CD4-positive, alpha-beta memory T cell (primary cell): ENCODE results near the gene CHORDC1. TPM values are rescaled to one million over a fixed set of nuclear protein-coding genes. Genes with fewer than 3 reads are reported as not detected.
A peak's percentile ranks its signal among the peaks of the same experiment; 100 is the strongest.
"Not testable (repeated sequence)": the region's sequence is repeated elsewhere in the genome, so short reads cannot be mapped to it uniquely, and the experiment has no call there.

Experiments used
- CTCF ChIA-PET: fragments of 350-600 bp; sonication (Branson Sonifier 250); formaldehyde crosslinking; loops from one replicate; lab custom pipeline; 2021; ENCODE audit warnings: inconsistent platforms; ENCODE audit not compliant: partially characterized antibody; lab: Charles Lee
- POLR2A ChIA-PET: fragments of 350-600 bp; sonication (Branson Sonifier 250); formaldehyde crosslinking; loops from one replicate; lab custom pipeline; 2021; ENCODE audit not compliant: partially characterized antibody; lab: Charles Lee
- DNase-seq, 5 donors: peaks; one replicate each; pipeline versions ENCODE4 v3.0.0 to v3.0.0-alpha.2; 2020 to 2022; ENCODE audit warnings: mixed read lengths in 1 of 5
- H3K27ac ChIP-seq: one replicate; pipeline ENCODE4 v1.7.0; 2013; ENCODE audit warnings: low read depth, low read length
- H3K27me3 ChIP-seq: 2 replicates; pipeline ENCODE4 v1.7.0; 2013; ENCODE audit warnings: mild to moderate bottlenecking, low read length, moderate library complexity; ENCODE audit not compliant: insufficient read depth
- H3K36me3 ChIP-seq: 2 replicates; pipeline ENCODE4 v1.7.0; 2013; ENCODE audit warnings: mild to moderate bottlenecking, low read length, moderate library complexity; ENCODE audit not compliant: insufficient read depth
- H3K4me1 ChIP-seq: 2 replicates; pipeline ENCODE4 v1.7.0; 2013; ENCODE audit warnings: mild to moderate bottlenecking, low read length, moderate library complexity; ENCODE audit not compliant: insufficient read depth
- H3K4me3 ChIP-seq, 2 donors: one replicate each; pipeline ENCODE4 v1.7.0; 2013; ENCODE audit warnings: low read length in 2 of 2, mild to moderate bottlenecking in 1 of 2
- H3K9me3 ChIP-seq, 2 donors: one replicate each; pipeline ENCODE4 v1.7.0; 2013; ENCODE audit warnings: low read length in 2 of 2, control low read depth in 1 of 2; ENCODE audit not compliant: control insufficient read depth in 1 of 2
- H3K27ac Mint-ChIP-seq, 7 donors: one replicate each; pipeline ENCODE4 v1.8.0; 2020 to 2021; ENCODE audit warnings: mixed read lengths in 7 of 7, mild to moderate bottlenecking in 6 of 7, inconsistent platforms in 3 of 7, moderate library complexity in 3 of 7
- H3K27me3 Mint-ChIP-seq, 2 donors: one replicate each; pipeline ENCODE4 v1.8.0; 2020 to 2021; ENCODE audit warnings: mixed read lengths in 2 of 2
- H3K36me3 Mint-ChIP-seq, 2 donors: one replicate each; pipeline ENCODE4 v1.8.0; 2020 to 2021; ENCODE audit warnings: mixed read lengths in 2 of 2, inconsistent platforms in 1 of 2, mild to moderate bottlenecking in 1 of 2
- H3K4me1 Mint-ChIP-seq, 4 donors: one replicate each; pipeline ENCODE4 v1.8.0; 2020 to 2021; ENCODE audit warnings: mixed read lengths in 4 of 4, mild to moderate bottlenecking in 1 of 4
- H3K4me3 Mint-ChIP-seq, 8 donors: one replicate each; pipeline ENCODE4 v1.8.0; 2020 to 2021; ENCODE audit warnings: mixed read lengths in 8 of 8, mild to moderate bottlenecking in 7 of 8, moderate library complexity in 6 of 8, inconsistent platforms in 3 of 8
- H3K9me3 Mint-ChIP-seq, 8 donors: one replicate each; pipeline ENCODE4 v1.8.0; 2020 to 2021; ENCODE audit warnings: mixed read lengths in 8 of 8, mild to moderate bottlenecking in 5 of 8, inconsistent platforms in 3 of 8, moderate library complexity in 1 of 8
- intact Hi-C: fragments of 100-400 bp; cut with micrococcal nuclease; formaldehyde crosslinking; loops from one replicate; pipeline ENCODE4 v1.15.1; 2023
- polyA plus RNA-seq, 2 donors: library from polyadenylated mRNA; unstranded; fragments of 300-500 nt; fragmentation: Illumina TruSeq; gene quantifications; one replicate each; pipeline ENCODE4 v1.2.3, GENCODE V29; 2021
- total RNA-seq, 2 experiments: library from RNA; stranded (reverse); gene quantifications; one replicate each; pipeline ENCODE4 v1.2.3, GENCODE V29; 2021

The CHORDC1 gene
- total and polyA plus RNA-seq, 4 experiments from 2014 or later, result 22.2 to 78.4 (median 58.9) TPM

- Mint-ChIP-seq H3K4me1 (peaks cover 51 to 73% (median 61%) of the 10 kb centered on the region in 4 donors), H3K36me3 (peaks cover 12 to 51% of the 10 kb centered on the region in 2 donors)
Measured at GRCh38 chr11:90218606-90219005, 4.2 kb downstream of the CHORDC1 start.

GRCh38 chr11:90216611-90217010 lies 6.2 kb downstream of the CHORDC1 start:
- Mint-ChIP-seq H3K4me3 (peak overlapping the region in 4 of 8 donors; percentile 29 to 61 (median 54)), H3K4me1 (peaks cover 46 to 68% (median 54%) of the 10 kb centered on the region in 4 donors), H3K36me3 (peaks cover 19 to 48% of the 10 kb centered on the region in 2 donors), H3K27me3 (no peaks in the 10 kb centered on the region), H3K9me3 (no peaks in the 10 kb centered on the region), H3K27ac (peak overlapping the region in 5 of 7 donors; percentile 10 to 78 (median 34))
- no peak overlapping the region for H3K4me3 ChIP-seq
- intact Hi-C loops, result no loop called here
- POLR2A ChIA-PET, result no interaction called here
- H3K27me3 ChIP-seq, result no peaks in the 10 kb centered on the region
- no peaks in the 10 kb centered on the region for H3K36me3 ChIP-seq
- H3K9me3 ChIP-seq, result no peaks in the 10 kb centered on the region
- CTCF ChIA-PET, result interaction anchor here (0.8 kb wide), 1 partner anchor 12 kb away, joined by 4 read pairs; no protein-coding TSS in a partner anchor
- no peak overlapping the region for H3K27ac ChIP-seq
- H3K4me1 ChIP-seq, result peaks cover 57% of the 10 kb centered on the region
- no peak for DNase-seq

More at GRCh38 chr11:90218606-90219005, 4.2 kb downstream of the CHORDC1 start:
- H3K4me3 ChIP-seq, result no peak overlapping the region
- ChIA-PET CTCF (interaction anchor here (3.6 kb wide), 1 partner anchor 14 kb away, joined by 23 read pairs; no protein-coding TSS in a partner anchor), POLR2A (no interaction called here)
- Mint-ChIP-seq H3K4me3 (peak overlapping the region in 3 of 8 donors; percentile 8 to 45 (median 10)), H3K9me3 (no peaks in the 10 kb centered on the region), H3K27me3 (no peaks in the 10 kb centered on the region), H3K27ac (peak overlapping the region in 2 of 7 donors; percentile 23 to 51)
- no peak overlapping the region for H3K27ac ChIP-seq
- DNase-seq, result no peak
- intact Hi-C loops, result no loop called here
- H3K4me1 ChIP-seq, result peaks cover 62% of the 10 kb centered on the region
- H3K36me3 ChIP-seq, result no peaks in the 10 kb centered on the region
- no peaks in the 10 kb centered on the region for H3K27me3 ChIP-seq
- no peaks in the 10 kb centered on the region for H3K9me3 ChIP-seq

GRCh38 chr11:90213322-90213721 lies 9.5 kb downstream of the CHORDC1 start:
- H3K27me3 Mint-ChIP-seq, result no peaks in the 10 kb centered on the region
- H3K9me3 ChIP-seq, result no peaks in the 10 kb centered on the region
- H3K9me3 Mint-ChIP-seq, result no peaks in the 10 kb centered on the region
- peaks cover 25 to 36% (median 29%) of the 10 kb centered on the region in 4 donors for H3K4me1 Mint-ChIP-seq
- H3K4me3 ChIP-seq, result no peak overlapping the region
- intact Hi-C loops, result no loop called here
- peaks cover 25% of the 10 kb centered on the region for H3K4me1 ChIP-seq
- H3K4me3 Mint-ChIP-seq, result no peak overlapping the region
- peaks cover 15% of the 10 kb centered on the region for H3K36me3 ChIP-seq
- H3K36me3 Mint-ChIP-seq, result peaks cover 26 to 70% of the 10 kb centered on the region in 2 donors
- peak overlapping the region in 5 of 7 donors; percentile 23 to 59 (median 29) for H3K27ac Mint-ChIP-seq
- ChIA-PET CTCF (interaction anchor here (1.9 kb wide), 1 partner anchor 8 kb away, joined by 16 read pairs; no protein-coding TSS in a partner anchor), POLR2A (interaction anchor here (2.2 kb wide), 1 partner anchor 10 kb away, joined by 6 read pairs; the partner anchor contains the start of gene CHORDC1)
- H3K27me3 ChIP-seq, result no peaks in the 10 kb centered on the region
- DNase-seq, result no peak
- no peak overlapping the region for H3K27ac ChIP-seq

GRCh38 chr11:90208857-90209256 lies 14.0 kb downstream of the CHORDC1 start:
- peaks cover 16 to 22% (median 19%) of the 10 kb centered on the region in 4 donors for H3K4me1 Mint-ChIP-seq
- no peak overlapping the region for H3K4me3 Mint-ChIP-seq
- H3K9me3 Mint-ChIP-seq, result no peaks in the 10 kb centered on the region
- CTCF ChIA-PET, result interaction anchor here (1.8 kb wide), 1 partner anchor 11 kb away, joined by 4 read pairs; no protein-coding TSS in a partner anchor
- H3K36me3 Mint-ChIP-seq, result peaks cover 25 to 72% of the 10 kb centered on the region in 2 donors
- H3K27ac ChIP-seq, result no peak overlapping the region
- no peaks in the 10 kb centered on the region for H3K4me1 ChIP-seq
- H3K4me3 ChIP-seq, result no peak overlapping the region
- intact Hi-C loops, result no loop called here
- no peaks in the 10 kb centered on the region for H3K9me3 ChIP-seq
- no peaks in the 10 kb centered on the region for H3K27me3 ChIP-seq
- H3K27ac Mint-ChIP-seq, result peak overlapping the region in 4 of 7 donors; percentile 20 to 62 (median 38)
- POLR2A ChIA-PET, result no interaction called here
- DNase-seq, result no peak
- peaks cover 30% of the 10 kb centered on the region for H3K36me3 ChIP-seq
- H3K27me3 Mint-ChIP-seq, result no peaks in the 10 kb centered on the region

- H3K27ac Mint-ChIP-seq, DNase-seq, H3K27me3 ChIP-seq, H3K9me3 ChIP-seq, H3K27ac ChIP-seq, H3K4me1 ChIP-seq, intact Hi-C loops, H3K4me3 ChIP-seq, H3K9me3 Mint-ChIP-seq, H3K4me3 Mint-ChIP-seq, H3K27me3 Mint-ChIP-seq: not testable (repeated sequence)
- CTCF ChIA-PET, result interaction anchor here (1.8 kb wide), 1 partner anchor 12 kb away, joined by 4 read pairs; no protein-coding TSS in a partner anchor
- Mint-ChIP-seq H3K4me1 (peaks cover 10 to 18% (median 14%) of the 10 kb centered on the region in 4 donors), H3K36me3 (peaks cover 24 to 71% of the 10 kb centered on the region in 2 donors)
- POLR2A ChIA-PET, result interaction anchor here (1.0 kb wide), 1 partner anchor 14 kb away, joined by 3 read pairs; the partner anchor contains the start of gene CHORDC1
- peaks cover 33% of the 10 kb centered on the region for H3K36me3 ChIP-seq
Measured at GRCh38 chr11:90207992-90208391, 14.9 kb downstream of the CHORDC1 start.

GRCh38 chr11:90204832-90205646 lies 17.8 kb downstream of the CHORDC1 start:
- intact Hi-C loops, result loop anchor here (1.0 kb wide), 2 partner anchors 18 to 254 kb away; partner anchors contain the start of gene CHORDC1

More at GRCh38 chr11:90204832-90205646, 17.8 kb downstream of the CHORDC1 start:
- peak overlapping the region; percentile 41 to 87 (median 67) for H3K27ac Mint-ChIP-seq
- H3K9me3 ChIP-seq, result no peaks in the 10 kb centered on the region
- peak; percentile 33 to 55 (median 41) for DNase-seq
- H3K27ac ChIP-seq, result no peak overlapping the region
- H3K4me3 Mint-ChIP-seq, result no peak overlapping the region
- CTCF ChIA-PET, result interaction anchor here (0.7 to 2.1 kb wide), 20 partner anchors 9 to 272 kb away, joined by 3 to 23 read pairs (median 4); partner anchors contain the start of gene CHORDC1
- peaks cover 30% of the 10 kb centered on the region for H3K36me3 ChIP-seq
- peaks cover 29 to 69% of the 10 kb centered on the region in 2 donors for H3K36me3 Mint-ChIP-seq
- no peaks in the 10 kb centered on the region for H3K27me3 ChIP-seq
- peaks cover 11% of the 10 kb centered on the region for H3K4me1 ChIP-seq
- H3K4me1 Mint-ChIP-seq, result peaks cover 14 to 20% (median 18%) of the 10 kb centered on the region in 4 donors
- H3K27me3 Mint-ChIP-seq, result no peaks in the 10 kb centered on the region
- H3K4me3 ChIP-seq, result no peak overlapping the region
- POLR2A ChIA-PET, result interaction anchor here (0.6 to 0.8 kb wide), 2 partner anchors 17 to 704 kb away, joined by 3 to 4 read pairs; no protein-coding TSS in a partner anchor
- H3K9me3 Mint-ChIP-seq, result no peaks in the 10 kb centered on the region
